IMR-90 (cell line): ENCODE results near the gene PEA15. TPM values are rescaled to one million over a fixed set of nuclear protein-coding genes. Genes with fewer than 3 reads are reported as not detected.

ENCODE experiments used
- ATAC-seq: fragments of 200-7000 bp; cut with Tn5 transposase; 2 replicates; pipeline ENCODE4 v1.9.1; 2020; ENCODE audit warnings: low read depth, mild to moderate bottlenecking, moderate library complexity
- BruUV-seq: library from RNA; stranded (reverse); fragments of 400-500 nt; replicated peaks from 2 replicates; lab custom pipeline; 2021; lab: Mats Ljungman, UMichigan
- CTCF ChIA-PET: fragments of 300-600 bp; formaldehyde crosslinking; extraction: SDS; loops from one replicate; lab custom pipeline; 2021; ENCODE audit warnings: antibody characterized with exemption; lab: Yijun Ruan, JAX
- POLR2A ChIA-PET: fragments of 300-600 bp; sonication (Branson Sonifier 250); formaldehyde crosslinking; loops from one replicate; lab custom pipeline; 2022; ENCODE audit warnings: antibody characterized with exemption; ENCODE audit not compliant: unreplicated experiment; lab: Charles Lee
- DNase-seq: peaks from one replicate; pipeline ENCODE4 v3.0.0; 2013
- H2AFZ ChIP-seq: replicated peaks from 2 replicates; pipeline ENCODE3; 2013; ENCODE audit warnings: low read length, mild to moderate bottlenecking; ENCODE audit not compliant: poor library complexity
- H2AK5ac ChIP-seq: 2 replicates; pipeline ENCODE4 v1.6.1; 2013; ENCODE audit warnings: low read depth, low read length, inconsistent platforms
- H2AK9ac ChIP-seq: replicated peaks from 2 replicates; pipeline ENCODE3; 2013; ENCODE audit warnings: mild to moderate bottlenecking, low read depth, low read length, moderate library complexity; ENCODE audit not compliant: poor library complexity
- H2BK120ac ChIP-seq: 2 replicates; pipeline ENCODE4 v1.6.1; 2013; ENCODE audit warnings: low read depth, low read length, inconsistent platforms
- H2BK15ac ChIP-seq: 3 replicates; pipeline ENCODE4 v1.6.1; 2013; ENCODE audit warnings: low read depth, low read length, inconsistent platforms
- H2BK20ac ChIP-seq: 2 replicates; pipeline ENCODE4 v1.6.1; 2013; ENCODE audit warnings: low read depth, mild to moderate bottlenecking, inconsistent platforms, low read length, moderate library complexity
- H2BK5ac ChIP-seq: 2 replicates; pipeline ENCODE4 v1.6.1; 2013; ENCODE audit warnings: mild to moderate bottlenecking, low read depth, low read length, inconsistent platforms; ENCODE audit not compliant: poor library complexity, severe bottlenecking
- H3K14ac ChIP-seq: replicated peaks from 2 replicates; pipeline ENCODE4 v1.6.1; 2013; ENCODE audit warnings: low read depth, low read length, inconsistent platforms
- H3K18ac ChIP-seq: 2 replicates; pipeline ENCODE4 v1.6.1; 2013; ENCODE audit warnings: low read depth, low read length, control low read depth
- H3K23ac ChIP-seq: 2 replicates; pipeline ENCODE4 v1.6.1; 2013; ENCODE audit warnings: low read depth, low read length, inconsistent platforms
- H3K27ac ChIP-seq: 2 replicates; pipeline ENCODE4 v1.5.1; 2013; ENCODE audit warnings: mild to moderate bottlenecking, control low read depth, low read length; ENCODE audit not compliant: insufficient read depth
- H3K27me3 ChIP-seq: 2 replicates; pipeline ENCODE4 v1.6.1; 2013; ENCODE audit warnings: low read length; ENCODE audit not compliant: control insufficient read depth, insufficient read depth
- H3K36me3 ChIP-seq: 2 replicates; pipeline ENCODE4 v1.6.1; 2013; ENCODE audit warnings: low read length, mixed read lengths; ENCODE audit not compliant: control insufficient read depth, insufficient read depth
- H3K4ac ChIP-seq: 2 replicates; pipeline ENCODE4 v1.6.1; 2013; ENCODE audit warnings: low read depth, low read length, inconsistent platforms
- H3K4me1 ChIP-seq: 2 replicates; pipeline ENCODE4 v1.6.1; 2013; ENCODE audit warnings: low read length, mixed read lengths; ENCODE audit not compliant: control insufficient read depth, insufficient read depth
- H3K4me2 ChIP-seq: 2 replicates; pipeline ENCODE4 v1.6.1; 2013; ENCODE audit warnings: low read depth, mild to moderate bottlenecking, control low read depth, low read length, moderate library complexity
- H3K4me3 ChIP-seq: 2 replicates; pipeline ENCODE4 v1.5.1; 2013; ENCODE audit warnings: low read depth, mild to moderate bottlenecking, control low read depth, low read length, moderate library complexity; ENCODE audit not compliant: insufficient read depth
- H3K56ac ChIP-seq: 2 replicates; pipeline ENCODE4 v1.6.1; 2013; ENCODE audit warnings: low read length, inconsistent platforms; ENCODE audit not compliant: insufficient read depth; ENCODE audit errors: extremely low read depth
- H3K79me1 ChIP-seq, 2 experiments: 2 replicates each; pipeline ENCODE4 v1.6.1; 2013; ENCODE audit warnings: low read length in 2 of 2, inconsistent platforms in 1 of 2, low read depth in 1 of 2
- H3K9ac ChIP-seq: 2 replicates; pipeline ENCODE4 v1.6.1; 2013; ENCODE audit warnings: low read depth, low read length, control low read depth
- H3K9me1 ChIP-seq: 2 replicates; pipeline ENCODE4 v1.6.1; 2013; ENCODE audit warnings: low read length, inconsistent platforms; ENCODE audit not compliant: insufficient read depth
- H3K9me3 ChIP-seq: 2 replicates; pipeline ENCODE4 v1.6.1; 2013; ENCODE audit warnings: low read length; ENCODE audit not compliant: control insufficient read depth, insufficient read depth
- H4K20me1 ChIP-seq: 2 replicates; pipeline ENCODE4 v1.6.1; 2013; ENCODE audit warnings: low read length, inconsistent platforms; ENCODE audit not compliant: insufficient read depth
- H4K5ac ChIP-seq: 2 replicates; pipeline ENCODE4 v1.6.1; 2013; ENCODE audit warnings: mild to moderate bottlenecking, low read depth, low read length, control low read depth
- H4K8ac ChIP-seq, 2 experiments: 2 replicates each; pipeline ENCODE4 v1.6.1; 2013; ENCODE audit warnings: low read depth in 2 of 2, low read length in 2 of 2, control low read depth in 1 of 2, inconsistent platforms in 1 of 2
- H4K91ac ChIP-seq: 2 replicates; pipeline ENCODE4 v1.6.1; 2013; ENCODE audit warnings: low read depth, low read length, inconsistent platforms; ENCODE audit not compliant: insufficient read depth
- CEBPB ChIP-seq: IDR thresholded peaks from 2 replicates; pipeline ENCODE4 v1.6.1; 2012; ENCODE audit warnings: low read depth, low read length, improper control_type of control experiment
- CHD1 ChIP-seq: IDR thresholded peaks from 2 replicates; pipeline ENCODE4 v1.6.1; 2012; ENCODE audit warnings: low read depth, low read length, improper control_type of control experiment
- CTCF ChIP-seq: conservative IDR thresholded peaks from 2 replicates; pipeline ENCODE4 v1.5.1; 2012; ENCODE audit warnings: mild to moderate bottlenecking, low read depth, low read length, improper control_type of control experiment
- MAFK ChIP-seq: IDR thresholded peaks from 2 replicates; pipeline ENCODE4 v1.6.1; 2012; ENCODE audit warnings: low read depth, low read length, improper control_type of control experiment
- MAZ ChIP-seq: IDR thresholded peaks from 2 replicates; pipeline ENCODE4 v1.6.1; 2012; ENCODE audit warnings: low read depth, mild to moderate bottlenecking, low read length, improper control_type of control experiment, moderate library complexity, borderline replicate concordance
- POLR2A ChIP-seq: IDR thresholded peaks from 2 replicates; pipeline ENCODE4 v1.6.1; 2012; ENCODE audit warnings: mild to moderate bottlenecking, low read depth, low read length
- RAD21 ChIP-seq: IDR thresholded peaks from 2 replicates; pipeline ENCODE4 v1.6.1; 2012; ENCODE audit warnings: low read length, improper control_type of control experiment
- RFX5 ChIP-seq: IDR thresholded peaks from 2 replicates; pipeline ENCODE4 v1.8.0; 2012; ENCODE audit warnings: low read depth, mild to moderate bottlenecking, low read length, moderate library complexity
- WGBS, 2 experiments: methylation state at CpG; one replicate each; pipeline versions ENCODE4 v1.1.5 to v1.1.7; 2013; ENCODE audit warnings: missing lambda C conversion rate in 2 of 2; ENCODE audit not compliant: insufficient read length in 1 of 2; ENCODE audit errors: extremely low coverage in 2 of 2; 5-methylcytosine and 5-hydroxymethylcytosine counted together
- dilution Hi-C: fragments of 300-500 bp; cut with HindIII; formaldehyde crosslinking; loops from one replicate; pipeline ENCODE4 v1.14.3; 2018; ENCODE audit warnings: low sequenced_read_pairs; ENCODE audit not compliant: unreplicated experiment
- in situ Hi-C: fragments of 300-500 bp; cut with MboI; formaldehyde crosslinking; loops from 3 replicates; pipeline ENCODE4 v1.14.3; 2019; ENCODE audit warnings: low sequenced_read_pairs, inconsistent platforms, mixed read lengths
- intact Hi-C: fragments of 100-400 bp; cut with micrococcal nuclease; formaldehyde crosslinking; loops from 2 replicates; pipeline ENCODE4 v1.10.0; 2022
- polyA plus RNA-seq, 3 experiments: library from polyadenylated mRNA; depleted of rRNA; stranded (reverse); fragments of >200 nt; gene quantifications; 2 replicates each; pipeline ENCODE4 v1.2.3, GENCODE V29; 2012; ENCODE audit warnings: low replicate concordance in 1 of 3
- total RNA-seq: library from RNA; depleted of rRNA; stranded (reverse); fragments of >200 nt; gene quantifications from 2 replicates; pipeline ENCODE4 v1.2.3, GENCODE V29; 2012
- TF ChIP-seq, protein P1 (sequence below): fragments of 150-350 bp; IDR thresholded peaks from 2 replicates; pipeline ENCODE4 v1.6.1; 2017; ENCODE audit warnings: mild to moderate bottlenecking, antibody characterized with exemption, low read length, low read depth

PEA15 gene
- total and polyA plus RNA-seq, 2 of the 4 experiments (the other 2 are of a cell fraction) = 296 to 754 TPM

GRCh38 chr1:160163615-160164014 lies 41.6 kb upstream of the PEA15 start:
- H3K14ac ChIP-seq = no peak overlapping the region
- H2BK5ac ChIP-seq = no peak overlapping the region
- intact Hi-C loops (no loop called here), in situ Hi-C loops (no loop called here), dilution Hi-C loops (no loop called here)
- no peaks in the 10 kb centered on the region for H4K20me1 ChIP-seq
- H2BK15ac ChIP-seq = no peak overlapping the region
- ChIA-PET CTCF (no interaction called here), POLR2A (no interaction called here)
- no TSS peak for BruUV-seq
- no peak overlapping the region for H2AK5ac ChIP-seq
- no peak overlapping the region for H3K27ac ChIP-seq
- H3K4ac ChIP-seq = no peak overlapping the region
- DNase-seq (no peak), ATAC-seq (no peak)
- H2BK20ac ChIP-seq = no peak overlapping the region
- no peak overlapping the region for H4K91ac ChIP-seq
- no peaks in the 10 kb centered on the region for H3K79me1 ChIP-seq
- H2AFZ ChIP-seq = no peak overlapping the region
- no peak overlapping the region for H3K9ac ChIP-seq
- H3K56ac ChIP-seq = no peak overlapping the region
- H3K18ac ChIP-seq = no peak overlapping the region
- no CpG with 5 or more reads among the region's 1 CpG for WGBS, 2 experiments
- no peak overlapping the region for H3K23ac ChIP-seq
- no peak overlapping the region for H2BK120ac ChIP-seq
- no peak overlapping the region for H4K8ac ChIP-seq
- H3K9me1 ChIP-seq = no peaks in the 10 kb centered on the region
- no peak for TF ChIP-seq POLR2A
- TF ChIP-seq RAD21 = peak; percentile 12; the same call in 1 of the 2 replicates
- peak; percentile 14; the same call in 1 of the 2 replicates for TF ChIP-seq CTCF
- no peak for TF ChIP-seq MAZ
- no peak for TF ChIP-seq MAFK
- TF ChIP-seq CEBPB = no peak
- no peak for TF ChIP-seq RFX5
- TF ChIP-seq, protein P1, sequence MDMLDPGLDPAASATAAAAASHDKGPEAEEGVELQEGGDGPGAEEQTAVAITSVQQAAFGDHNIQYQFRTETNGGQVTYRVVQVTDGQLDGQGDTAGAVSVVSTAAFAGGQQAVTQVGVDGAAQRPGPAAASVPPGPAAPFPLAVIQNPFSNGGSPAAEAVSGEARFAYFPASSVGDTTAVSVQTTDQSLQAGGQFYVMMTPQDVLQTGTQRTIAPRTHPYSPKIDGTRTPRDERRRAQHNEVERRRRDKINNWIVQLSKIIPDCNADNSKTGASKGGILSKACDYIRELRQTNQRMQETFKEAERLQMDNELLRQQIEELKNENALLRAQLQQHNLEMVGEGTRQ = no peak
- no peak for TF ChIP-seq CHD1
- no peaks in the 10 kb centered on the region for H3K9me3 ChIP-seq
- no peak overlapping the region for H3K4me3 ChIP-seq
- H3K4me1 ChIP-seq = no peaks in the 10 kb centered on the region
- no peak overlapping the region for H3K4me2 ChIP-seq
- no peaks in the 10 kb centered on the region for H3K36me3 ChIP-seq
- no peak overlapping the region for H2AK9ac ChIP-seq
- H4K5ac ChIP-seq = no peak overlapping the region
- peaks cover 43% of the 10 kb centered on the region for H3K27me3 ChIP-seq
